Ovary (tissue), 9 donors: Measurements from ENCODE around the gene PLXNA4. TPM values are rescaled to one million over a fixed set of nuclear protein-coding genes. Genes with fewer than 3 reads are reported as not detected.

Experiments
- DNase-seq, 5 donors: peaks; one replicate each; pipeline ENCODE4 v3.0.0-alpha.2; 2019 to 2020
- H3K27ac ChIP-seq, 2 donors: fragments of 200-600 bp; one replicate each; pipeline versions ENCODE4 v1.5.1 to v1.8.0; 2019 to 2022
- H3K27me3 ChIP-seq: fragments of 200-600 bp; one replicate; pipeline ENCODE4 v1.8.0; 2022
- H3K36me3 ChIP-seq: fragments of 200-600 bp; sonication (generic); one replicate; pipeline ENCODE4 v1.5.1; 2019
- H3K4me1 ChIP-seq: one replicate; pipeline ENCODE4 v1.8.1; 2013; ENCODE audit warnings: mild to moderate bottlenecking, moderate library complexity; ENCODE audit not compliant: insufficient read depth
- H3K4me3 ChIP-seq: fragments of 200-600 bp; sonication (generic); one replicate; pipeline ENCODE4 v1.5.1; 2017
- H3K9me3 ChIP-seq, 2 donors: fragments of 200-600 bp in 1 of 2; sonication (generic) in 1 of 2; one replicate each; pipeline versions ENCODE4 v1.5.1 to v1.8.1; 2013 to 2019; ENCODE audit warnings: mild to moderate bottlenecking in 1 of 2, moderate library complexity in 1 of 2
- EP300 ChIP-seq: sonication (generic); formaldehyde crosslinking; IDR thresholded peaks from one replicate; pipeline ENCODE4 v1.6.1; 2017; ENCODE audit warnings: antibody characterized with exemption
- POLR2A ChIP-seq: fragments of 450-650 bp; IDR thresholded peaks from one replicate; pipeline ENCODE4 v1.6.1; 2017; ENCODE audit warnings: antibody characterized with exemption, mild to moderate bottlenecking, moderate library complexity
- WGBS, 3 donors: extraction: QIAGEN DNeasy Blood & Tissue Kit in 1 of 3; methylation state at CpG; one replicate each; pipeline versions ENCODE4 v1.1.5 to v1.1.7; 2013 to 2017; 5-methylcytosine and 5-hydroxymethylcytosine counted together
- intact Hi-C, 4 donors: fragments of 100-400 bp; cut with DNase I; formaldehyde crosslinking; loops; one replicate each; pipeline versions ENCODE4 v1.11.0 to v1.15.1; 2022 to 2023
- polyA plus RNA-seq, 2 donors: library from polyadenylated mRNA; stranded (reverse); fragments of 200-250 nt in 1 of 2; fragments of 350-450 nt in 1 of 2; fragmentation: Illumina TruSeq in 1 of 2; extraction: RNeasy Lipid Tissue Mini Kit (QIAGEN cat#74804) in 1 of 2; gene quantifications; one replicate each; pipeline ENCODE4 v1.2.3, GENCODE V29; 2013 to 2014
- total RNA-seq, 7 donors: library from RNA; depleted of rRNA in 2 of 7; stranded (reverse); fragments of >200 nt in 2 of 7; fragmentation: NEBNext Ultra II Directional in 3 of 7; extraction: Animal tissue kit (Norgen Biotek cat#: 25700) in 3 of 7; gene quantifications; one replicate each; pipeline versions ENCODE4 v1.1.0 to v1.2.4, GENCODE V29; 2016 to 2023
- TF ChIP-seq, protein P1 (sequence below), 3 donors: fragments of 450-650 bp in 2 of 3; fragments of 200-600 bp in 1 of 3; IDR thresholded peaks; one replicate each; pipeline versions ENCODE4 v1.5.1 to v1.8.0; 2016 to 2022; ENCODE audit warnings: antibody characterized with exemption in 3 of 3, mild to moderate bottlenecking in 1 of 3
- donor health status: DM: no; HTN: no; CAD: no; lungs with moderate emphysema.
- donor health status: DM: no; HTN: no; CAD: no.
- donor health status: Bipolar disorder and iron deficiency.
- donor health status: DM: yes; HTN: yes; CAD: no.
- donor health status: DM: no; HTN: no; CAD: no.
- donor health status: DM: yes; HTN: yes; CAD: no.

PLXNA4 gene
- total and polyA plus RNA-seq, 9 donors, result 5.1 to 39.9 (median 11.4) TPM

- intact Hi-C loops, result loop anchor here in 1 of 4 donors (10.0 kb wide), 1 partner anchor 81 kb away; no protein-coding TSS in a partner anchor
- Histone ChIP-seq H3K9me3 (no peaks in the 10 kb centered on the region), H3K27ac (no peak overlapping the region), H3K4me3 (no peak overlapping the region), H3K27me3 (no peaks in the 10 kb centered on the region), H3K36me3 (no peaks in the 10 kb centered on the region), H3K4me1 (peaks cover 15% of the 10 kb centered on the region)
- DNase-seq, result peak in 1 of 5 donors; percentile 26
- TF ChIP-seq, protein P1, sequence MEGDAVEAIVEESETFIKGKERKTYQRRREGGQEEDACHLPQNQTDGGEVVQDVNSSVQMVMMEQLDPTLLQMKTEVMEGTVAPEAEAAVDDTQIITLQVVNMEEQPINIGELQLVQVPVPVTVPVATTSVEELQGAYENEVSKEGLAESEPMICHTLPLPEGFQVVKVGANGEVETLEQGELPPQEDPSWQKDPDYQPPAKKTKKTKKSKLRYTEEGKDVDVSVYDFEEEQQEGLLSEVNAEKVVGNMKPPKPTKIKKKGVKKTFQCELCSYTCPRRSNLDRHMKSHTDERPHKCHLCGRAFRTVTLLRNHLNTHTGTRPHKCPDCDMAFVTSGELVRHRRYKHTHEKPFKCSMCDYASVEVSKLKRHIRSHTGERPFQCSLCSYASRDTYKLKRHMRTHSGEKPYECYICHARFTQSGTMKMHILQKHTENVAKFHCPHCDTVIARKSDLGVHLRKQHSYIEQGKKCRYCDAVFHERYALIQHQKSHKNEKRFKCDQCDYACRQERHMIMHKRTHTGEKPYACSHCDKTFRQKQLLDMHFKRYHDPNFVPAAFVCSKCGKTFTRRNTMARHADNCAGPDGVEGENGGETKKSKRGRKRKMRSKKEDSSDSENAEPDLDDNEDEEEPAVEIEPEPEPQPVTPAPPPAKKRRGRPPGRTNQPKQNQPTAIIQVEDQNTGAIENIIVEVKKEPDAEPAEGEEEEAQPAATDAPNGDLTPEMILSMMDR (IDR thresholded peaks at IDR 0.05), result no peak
- no peak for TF ChIP-seq POLR2A
- TF ChIP-seq EP300, result no peak
- WGBS, 3 donors, result 60 to 68% (median 62%) methylated on average over 5 of the region's 5 CpGs
Observed at GRCh38 chr7:132516042-132516840, 60.0 kb downstream of the PLXNA4 start.

- H3K36me3 ChIP-seq, result no peaks in the 10 kb centered on the region
- H3K27ac ChIP-seq, result no peak overlapping the region
- peaks cover 14% of the 10 kb centered on the region for H3K4me1 ChIP-seq
- H3K4me3 ChIP-seq, result no peak overlapping the region
- intact Hi-C loops, result loop anchor here in 1 of 4 donors (10.0 kb wide), 1 partner anchor 80 kb away; no protein-coding TSS in a partner anchor
- WGBS, 3 donors, result 95 to 99% (median 98%) methylated on average over 5 of the region's 5 CpGs
- no peaks in the 10 kb centered on the region for H3K27me3 ChIP-seq
- TF ChIP-seq, protein P1 (IDR thresholded peaks at IDR 0.05), result no peak
- TF ChIP-seq EP300 (no peak), POLR2A (no peak)
- no peak for DNase-seq
- no peaks in the 10 kb centered on the region for H3K9me3 ChIP-seq
Observed at GRCh38 chr7:132515181-132515580, 61.1 kb downstream of the PLXNA4 start.

DNA sequence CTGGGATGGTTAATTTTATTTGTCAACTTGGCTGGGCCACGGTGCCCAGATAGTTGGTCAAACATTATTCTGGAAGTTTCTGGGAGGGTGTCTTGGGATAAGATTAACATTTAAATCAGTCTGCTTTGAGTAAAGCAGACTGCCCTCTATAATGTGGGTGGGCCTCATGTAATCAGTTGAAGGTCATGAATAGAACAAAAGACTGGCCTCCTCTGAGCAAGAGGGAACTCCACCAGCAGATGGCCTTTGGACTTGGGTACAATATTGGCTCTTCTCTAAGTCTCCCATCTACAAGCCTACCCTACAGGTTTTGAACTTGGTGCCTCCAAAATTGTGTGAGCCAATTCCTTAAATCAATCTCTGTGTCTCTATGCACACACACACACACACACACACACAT lies 61.8 kb downstream of the PLXNA4 start:
- H3K36me3 ChIP-seq, result no peaks in the 10 kb centered on the region
- no peaks in the 10 kb centered on the region for H3K9me3 ChIP-seq
- intact Hi-C loops, result loop anchor here in 1 of 4 donors (10.0 kb wide), 1 partner anchor 80 kb away; no protein-coding TSS in a partner anchor
- peaks cover 11% of the 10 kb centered on the region for H3K4me1 ChIP-seq
- TF ChIP-seq POLR2A, result no peak
- TF ChIP-seq EP300, result no peak
- TF ChIP-seq, protein P1 (IDR thresholded peaks at IDR 0.05), result no peak
- no peak for DNase-seq
- no peak overlapping the region for H3K27ac ChIP-seq
- 90 to 100% (median 95%) methylated on average over 1 of the region's 1 CpG for WGBS, 3 donors
- no peak overlapping the region for H3K4me3 ChIP-seq
- H3K27me3 ChIP-seq, result no peaks in the 10 kb centered on the region

DNA sequence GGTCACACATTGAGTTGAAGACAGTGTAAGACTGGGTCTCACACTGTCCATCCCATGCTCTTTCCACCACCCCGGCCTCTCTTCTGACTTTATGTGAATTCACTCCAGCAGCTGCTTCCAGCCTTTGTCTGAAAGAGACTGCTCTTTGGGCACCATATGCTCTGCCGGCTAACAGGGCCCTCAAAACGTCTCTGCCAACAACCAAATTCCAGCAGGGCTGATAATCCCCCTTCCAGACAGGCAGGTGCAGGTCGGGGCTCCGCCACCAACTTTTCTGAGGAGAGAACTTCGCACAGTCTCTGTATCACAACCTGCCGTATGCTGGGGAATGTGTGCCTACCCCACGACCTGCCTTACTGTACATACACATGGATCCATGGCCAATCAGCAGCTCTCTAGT lies 64.3 kb downstream of the PLXNA4 start:
- Histone ChIP-seq H3K9me3 (no peaks in the 10 kb centered on the region), H3K4me1 (peaks cover 4% of the 10 kb centered on the region), H3K36me3 (no peaks in the 10 kb centered on the region), H3K4me3 (no peak overlapping the region), H3K27ac (no peak overlapping the region), H3K27me3 (no peaks in the 10 kb centered on the region)
- whole genome bisulfite sequencing, 3 donors, result 83 to 88% (median 85%) methylated on average over 8 of the region's 8 CpGs
- intact Hi-C loops, result loop anchor here in 1 of 4 donors (10.0 kb wide), 1 partner anchor 77 kb away; no protein-coding TSS in a partner anchor
- TF ChIP-seq, protein P1 (IDR thresholded peaks at IDR 0.05), result no peak
- TF ChIP-seq POLR2A (no peak), EP300 (no peak)
- DNase-seq, result no peak
